Fibroblast of pulmonary artery (primary cell): Measurements from ENCODE around the gene CTNNA1.
"Not testable (repeated sequence)": the region's sequence is repeated elsewhere in the genome, so short reads cannot be mapped to it uniquely, and the experiment has no call there.

ENCODE experiments used
- DNase-seq: peaks from one replicate; pipeline ENCODE4 v3.0.0-alpha.2; 2010; ENCODE audit warnings: low read depth
- H3K4me3 ChIP-seq: replicated peaks from 2 replicates; pipeline ENCODE4 v1.5.1; 2011; ENCODE audit warnings: low read depth, mild to moderate bottlenecking, control low read depth, low read length, moderate library complexity
- TF ChIP-seq, protein P1 (sequence below): IDR thresholded peaks from 2 replicates; pipeline ENCODE4 v1.5.1; 2011; ENCODE audit warnings: mild to moderate bottlenecking, control low read depth, low read length, inconsistent platforms; ENCODE audit errors: missing control alignments

Gene CTNNA1, protein sequence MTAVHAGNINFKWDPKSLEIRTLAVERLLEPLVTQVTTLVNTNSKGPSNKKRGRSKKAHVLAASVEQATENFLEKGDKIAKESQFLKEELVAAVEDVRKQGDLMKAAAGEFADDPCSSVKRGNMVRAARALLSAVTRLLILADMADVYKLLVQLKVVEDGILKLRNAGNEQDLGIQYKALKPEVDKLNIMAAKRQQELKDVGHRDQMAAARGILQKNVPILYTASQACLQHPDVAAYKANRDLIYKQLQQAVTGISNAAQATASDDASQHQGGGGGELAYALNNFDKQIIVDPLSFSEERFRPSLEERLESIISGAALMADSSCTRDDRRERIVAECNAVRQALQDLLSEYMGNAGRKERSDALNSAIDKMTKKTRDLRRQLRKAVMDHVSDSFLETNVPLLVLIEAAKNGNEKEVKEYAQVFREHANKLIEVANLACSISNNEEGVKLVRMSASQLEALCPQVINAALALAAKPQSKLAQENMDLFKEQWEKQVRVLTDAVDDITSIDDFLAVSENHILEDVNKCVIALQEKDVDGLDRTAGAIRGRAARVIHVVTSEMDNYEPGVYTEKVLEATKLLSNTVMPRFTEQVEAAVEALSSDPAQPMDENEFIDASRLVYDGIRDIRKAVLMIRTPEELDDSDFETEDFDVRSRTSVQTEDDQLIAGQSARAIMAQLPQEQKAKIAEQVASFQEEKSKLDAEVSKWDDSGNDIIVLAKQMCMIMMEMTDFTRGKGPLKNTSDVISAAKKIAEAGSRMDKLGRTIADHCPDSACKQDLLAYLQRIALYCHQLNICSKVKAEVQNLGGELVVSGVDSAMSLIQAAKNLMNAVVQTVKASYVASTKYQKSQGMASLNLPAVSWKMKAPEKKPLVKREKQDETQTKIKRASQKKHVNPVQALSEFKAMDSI

DNA sequence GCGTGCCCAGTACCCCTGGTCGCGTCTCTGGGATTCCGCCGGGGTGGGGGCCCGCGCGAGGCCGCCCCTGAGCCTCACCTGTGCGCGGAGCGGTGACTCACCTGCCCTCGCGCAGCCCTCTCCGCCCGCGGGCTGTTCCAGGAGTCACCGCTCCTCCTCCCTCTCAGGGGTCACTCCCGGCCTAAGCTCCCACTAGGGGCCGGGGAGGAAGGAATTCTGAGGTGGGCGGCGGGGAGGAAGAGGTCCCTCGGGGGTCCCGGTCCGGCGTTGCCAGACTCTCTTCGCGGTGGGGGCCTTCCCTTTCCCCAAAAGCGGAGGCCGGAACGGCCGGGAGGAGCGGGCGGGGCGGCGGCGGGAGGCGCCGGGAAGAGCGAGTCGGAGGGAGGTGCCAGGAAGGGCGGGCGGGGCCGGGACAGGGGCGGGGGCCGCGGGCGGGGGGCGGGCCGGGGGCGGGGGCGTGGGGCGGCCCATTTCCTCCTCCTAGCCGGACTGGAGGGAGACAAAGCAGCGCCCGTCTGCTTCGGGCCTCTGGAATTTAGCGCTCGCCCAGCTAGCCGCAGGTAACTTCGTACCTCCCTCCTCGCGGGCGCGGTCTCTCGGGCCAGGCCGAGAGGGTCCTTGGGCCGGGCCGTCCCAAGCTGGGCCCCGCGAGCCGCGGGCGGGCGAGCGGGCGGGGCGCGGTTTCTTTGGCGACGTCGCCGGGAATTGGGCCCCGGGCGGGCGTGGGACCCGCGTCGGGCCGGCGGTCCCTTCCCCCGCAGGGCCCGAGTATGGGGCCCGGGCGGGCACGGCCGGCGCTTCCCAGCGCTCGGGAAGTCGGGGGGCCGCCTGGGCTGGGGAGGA, at the start of gene CTNNA1:
Gene CTNNA1, plus strand, starts transcription at position 475 of the 843 bp plus-strand sequence. CDS start 28,500 bp downstream, outside the sequence.
- peak; percentile 68 for DNase-seq
- TF ChIP-seq, protein P1, sequence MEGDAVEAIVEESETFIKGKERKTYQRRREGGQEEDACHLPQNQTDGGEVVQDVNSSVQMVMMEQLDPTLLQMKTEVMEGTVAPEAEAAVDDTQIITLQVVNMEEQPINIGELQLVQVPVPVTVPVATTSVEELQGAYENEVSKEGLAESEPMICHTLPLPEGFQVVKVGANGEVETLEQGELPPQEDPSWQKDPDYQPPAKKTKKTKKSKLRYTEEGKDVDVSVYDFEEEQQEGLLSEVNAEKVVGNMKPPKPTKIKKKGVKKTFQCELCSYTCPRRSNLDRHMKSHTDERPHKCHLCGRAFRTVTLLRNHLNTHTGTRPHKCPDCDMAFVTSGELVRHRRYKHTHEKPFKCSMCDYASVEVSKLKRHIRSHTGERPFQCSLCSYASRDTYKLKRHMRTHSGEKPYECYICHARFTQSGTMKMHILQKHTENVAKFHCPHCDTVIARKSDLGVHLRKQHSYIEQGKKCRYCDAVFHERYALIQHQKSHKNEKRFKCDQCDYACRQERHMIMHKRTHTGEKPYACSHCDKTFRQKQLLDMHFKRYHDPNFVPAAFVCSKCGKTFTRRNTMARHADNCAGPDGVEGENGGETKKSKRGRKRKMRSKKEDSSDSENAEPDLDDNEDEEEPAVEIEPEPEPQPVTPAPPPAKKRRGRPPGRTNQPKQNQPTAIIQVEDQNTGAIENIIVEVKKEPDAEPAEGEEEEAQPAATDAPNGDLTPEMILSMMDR: no peak
- H3K4me3 ChIP-seq: peak within 1 kb of the TSS; percentile 92

DNA sequence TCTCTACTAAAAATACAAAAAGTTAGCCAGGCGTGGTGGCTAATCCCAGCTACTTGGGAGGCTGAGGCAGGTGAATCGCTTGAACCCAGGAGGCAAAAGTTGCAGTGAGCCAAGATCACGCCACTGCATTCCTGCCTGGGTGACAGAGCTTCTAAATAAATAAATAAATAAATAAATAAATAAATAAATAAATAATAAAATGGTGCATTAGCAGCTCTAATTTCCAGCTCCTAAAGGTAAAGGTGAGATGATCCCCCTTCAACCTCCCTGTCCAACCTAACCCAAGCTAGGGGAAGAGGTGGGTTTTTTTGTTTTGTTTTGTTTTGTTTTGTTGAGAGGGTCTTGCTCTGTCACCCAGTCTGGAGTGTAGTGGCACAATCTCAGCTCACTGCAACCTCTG, 49.4 kb upstream of the CTNNA1 start:
- not testable (repeated sequence) for DNase-seq, H3K4me3 ChIP-seq

DNA sequence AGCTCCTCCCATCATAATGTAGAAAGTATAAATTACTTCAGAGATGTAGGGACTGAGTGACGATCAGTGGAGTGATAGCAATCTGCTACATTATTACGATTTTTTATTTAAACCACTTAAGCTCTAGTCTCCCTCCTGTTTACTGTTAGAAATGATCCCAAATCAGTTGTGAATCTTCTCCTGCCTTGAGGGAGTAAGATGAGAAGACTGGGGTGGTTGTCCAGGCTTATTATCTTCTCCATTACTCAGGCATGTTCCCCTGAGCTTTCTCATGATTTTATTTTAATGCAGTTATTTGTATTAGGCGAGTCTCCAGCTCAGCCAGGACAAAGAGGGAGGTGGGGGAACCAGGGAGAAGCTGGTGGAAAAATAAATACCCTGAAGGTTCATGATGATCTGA, 48.2 kb upstream of the CTNNA1 start:
- no peak for DNase-seq
- TF ChIP-seq, protein P1: no peak
- no peak overlapping the region for H3K4me3 ChIP-seq

DNA sequence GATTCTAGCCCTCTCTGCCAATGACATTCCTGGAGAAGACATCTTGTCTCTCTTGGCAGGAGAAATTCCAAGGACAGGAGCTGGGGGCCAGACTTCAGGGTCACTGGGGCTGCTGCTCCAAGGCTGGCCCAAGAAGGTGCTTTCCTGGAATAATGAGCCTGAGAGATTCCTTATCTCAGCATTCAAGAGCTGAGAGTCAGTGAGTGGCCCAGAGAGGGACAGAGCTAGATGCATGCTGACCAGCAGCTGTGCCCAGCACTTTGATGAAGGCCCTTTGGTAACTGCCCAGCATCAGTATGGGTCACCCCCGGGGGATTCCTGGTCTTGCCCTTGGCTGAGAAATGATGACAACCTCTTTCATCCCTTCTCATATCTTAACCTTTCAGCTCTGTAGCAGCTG, 47.7 kb upstream of the CTNNA1 start:
- no peak for DNase-seq
- TF ChIP-seq, protein P1: no peak
- no peak overlapping the region for H3K4me3 ChIP-seq

DNA sequence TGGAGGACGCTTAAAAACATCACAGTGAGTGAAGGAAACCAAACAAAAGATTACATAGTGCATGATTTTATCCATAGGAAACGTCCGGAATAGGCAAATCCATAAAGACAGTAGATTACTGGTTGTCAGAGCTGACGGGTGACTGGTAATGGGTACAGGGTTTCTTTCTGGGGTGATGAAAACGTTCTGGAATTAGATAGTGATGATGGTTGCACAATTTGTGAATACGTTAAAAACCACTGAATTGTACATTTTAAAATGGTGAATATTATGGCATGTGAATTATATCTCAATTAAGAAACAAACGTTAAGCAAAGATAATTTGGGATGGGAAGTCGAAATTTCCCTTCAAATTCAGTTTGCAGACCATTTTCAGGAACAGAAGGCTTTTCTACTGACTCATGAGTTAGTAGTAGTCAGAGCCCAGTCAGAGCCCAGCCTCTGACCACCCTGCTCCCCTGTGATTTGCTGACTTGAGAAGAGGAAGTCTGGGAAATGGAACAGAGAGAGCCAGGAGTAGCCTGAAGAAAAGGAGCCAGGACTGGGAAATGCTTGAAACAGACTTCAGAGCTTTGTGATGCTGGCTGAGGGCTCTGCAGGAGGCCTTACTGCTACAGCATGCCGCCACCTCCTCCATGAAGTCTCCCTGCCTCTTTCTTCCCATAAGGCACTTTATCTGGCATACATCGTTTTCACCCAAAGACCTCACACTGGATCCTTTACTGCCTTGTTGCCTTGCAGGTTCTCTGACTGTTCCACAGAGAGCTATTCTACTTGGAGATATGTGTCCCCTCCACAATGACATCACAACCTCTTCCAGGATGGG, 46.4 kb upstream of the CTNNA1 start:
- TF ChIP-seq, protein P1: no peak
- H3K4me3 ChIP-seq: no peak overlapping the region
- DNase-seq: peak; percentile 86

DNA sequence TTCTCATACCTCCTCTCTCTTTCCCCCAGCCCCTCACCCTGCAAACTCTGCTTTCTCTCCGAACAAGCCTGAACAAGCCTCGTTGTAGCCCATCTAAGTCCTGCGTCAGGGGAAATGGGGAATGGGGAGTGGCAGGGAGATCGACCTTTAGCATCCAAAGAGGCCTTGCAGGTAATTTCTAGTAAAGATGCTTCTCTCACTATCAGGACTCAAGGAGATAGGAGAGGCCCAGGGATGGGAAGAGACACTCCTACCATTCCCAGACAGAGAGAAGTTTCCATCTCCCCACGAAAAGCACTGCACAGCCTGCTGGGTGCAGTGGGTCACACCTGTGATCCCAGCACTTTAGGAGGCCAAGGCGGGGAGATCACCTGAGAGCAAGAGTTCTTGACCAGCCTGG, 44.4 kb upstream of the CTNNA1 start:
- H3K4me3 ChIP-seq: no peak overlapping the region
- DNase-seq: no peak
- TF ChIP-seq, protein P1: no peak
